Heart left ventricle (tissue), 16 donors: ENCODE results near the gene BMP2K. TPM values are rescaled to one million over a fixed set of nuclear protein-coding genes. Genes with fewer than 3 reads are reported as not detected.

Experiments
- ATAC-seq, 4 donors: fragments of 200-7000 bp; cut with Tn5 transposase; one replicate each; pipeline ENCODE4 v1.9.1; 2020 to 2022; ENCODE audit warnings: moderate library complexity in 4 of 4, mild to moderate bottlenecking in 3 of 4, moderate number of reproducible peaks in 1 of 4
- DNase-seq, 5 donors: peaks; one replicate each; pipeline ENCODE4 v3.0.0-alpha.2; 2020
- H3K27ac ChIP-seq, 12 donors: fragments of 200-600 bp; sonication (generic) in 4 of 12; one replicate each; pipeline versions ENCODE4 v1.5.0 to v1.8.0; 2016 to 2022; ENCODE audit warnings: mild to moderate bottlenecking in 2 of 12
- H3K27me3 ChIP-seq, 9 donors: fragments of 200-600 bp; sonication (generic) in 2 of 9; one replicate each; pipeline versions ENCODE4 v1.5.1 to v1.8.0; 2016 to 2022; ENCODE audit warnings: mild to moderate bottlenecking in 3 of 9
- H3K36me3 ChIP-seq, 9 donors: fragments of 200-600 bp; sonication (generic) in 2 of 9; one replicate each; pipeline versions ENCODE4 v1.5.0 to v1.8.0; 2018 to 2022; ENCODE audit warnings: mild to moderate bottlenecking in 2 of 9
- H3K4me1 ChIP-seq, 12 donors: fragments of 200-600 bp; sonication (generic) in 4 of 12; one replicate each; pipeline versions ENCODE4 v1.5.0 to v1.8.0; 2016 to 2022; ENCODE audit warnings: mild to moderate bottlenecking in 3 of 12
- H3K4me3 ChIP-seq, 12 donors: fragments of 200-600 bp; sonication (generic) in 4 of 12; one replicate each; pipeline versions ENCODE4 v1.5.0 to v1.8.0; 2017 to 2022; ENCODE audit warnings: mild to moderate bottlenecking in 9 of 12, moderate library complexity in 4 of 12
- H3K9me3 ChIP-seq, 12 donors: fragments of 200-600 bp; sonication (generic) in 4 of 12; one replicate each; pipeline versions ENCODE4 v1.5.0 to v1.8.0; 2016 to 2022; ENCODE audit warnings: mild to moderate bottlenecking in 1 of 12
- POLR2A ChIP-seq, 2 donors: fragments of 450-650 bp; IDR thresholded peaks; one replicate each; pipeline ENCODE4 v1.6.1; 2017; ENCODE audit warnings: antibody characterized with exemption in 2 of 2, mild to moderate bottlenecking in 2 of 2, moderate library complexity in 2 of 2
- WGBS, 4 donors: extraction: QIAGEN DNeasy Blood & Tissue Kit in 2 of 4; methylation state at CpG; one replicate each; pipeline versions ENCODE4 v1.1.5 to v1.1.7; 2013 to 2018; 5-methylcytosine and 5-hydroxymethylcytosine counted together
- intact Hi-C, 10 donors: fragments of 100-400 bp; cut with DNase I; formaldehyde crosslinking; loops; one replicate each; pipeline versions ENCODE4 v1.11.1 to v1.14.2; 2022
- polyA plus RNA-seq, 2 donors: library from polyadenylated mRNA; stranded (reverse); fragments of 200-250 nt; gene quantifications; one replicate each; pipeline ENCODE4 v1.2.3, GENCODE V29; 2013
- total RNA-seq, 9 donors: library from RNA; depleted of rRNA in 2 of 9; stranded (reverse); fragments of >200 nt in 2 of 9; fragmentation: NEBNext Ultra II Directional in 3 of 9; extraction: Animal tissue kit (Norgen Biotek cat#: 25700) in 3 of 9; gene quantifications; one replicate each; pipeline versions ENCODE4 v1.1.0 to v1.2.4, GENCODE V29; 2016 to 2023
- TF ChIP-seq, protein P1 (sequence below), 12 donors: fragments of 200-600 bp; sonication (generic) in 4 of 12; IDR thresholded peaks; one replicate each; pipeline versions ENCODE4 v1.5.0 to v1.8.0; 2018 to 2022; ENCODE audit warnings: antibody characterized with exemption in 12 of 12, mild to moderate bottlenecking in 5 of 12
- donor health status: ischemic (EF 13 %, LVEDD 7.1; RV severe dilation, severe dysfunction).
- donor health status: healthy with polysubstance abuse.
- donor health status: DM: no; HTN: yes; CAD: no.
- donor health status: DM: no; HTN: no; CAD: no.
- donor health status: ischemic (EF 25% LVEDD 6.9; RV normal size, moderate dysfunction).
- donor health status: ischemic (EF 25% LVEDD 5.7; RV mildly dilated, moderate dysfunction).
- donor health status: healthy.
- donor health status: DM: yes; HTN: yes; CAD: no.
- donor health status: ischemic (EF 35%, LVEDD 5.7; RV mildly dilated, moderate dysfunction).
- donor health status: nonischemic (EF 11% LVEDD 7.7; RV severe dilation, severe dysfunction).
- donor health status: DM: yes; HTN: yes; CAD: no.
- donor health status: PGD.
- donor health status: ischemic (EF 29% LVEDD 5.4; RV normal size, mild dysfunction).
- donor health status: nonischemic (EF 23%, LVEDD 6.1; RV moderate dilation, normal function).

Gene BMP2K
- total and polyA plus RNA-seq, 11 donors = 5.4 to 65.7 (median 21.6) TPM

DNA sequence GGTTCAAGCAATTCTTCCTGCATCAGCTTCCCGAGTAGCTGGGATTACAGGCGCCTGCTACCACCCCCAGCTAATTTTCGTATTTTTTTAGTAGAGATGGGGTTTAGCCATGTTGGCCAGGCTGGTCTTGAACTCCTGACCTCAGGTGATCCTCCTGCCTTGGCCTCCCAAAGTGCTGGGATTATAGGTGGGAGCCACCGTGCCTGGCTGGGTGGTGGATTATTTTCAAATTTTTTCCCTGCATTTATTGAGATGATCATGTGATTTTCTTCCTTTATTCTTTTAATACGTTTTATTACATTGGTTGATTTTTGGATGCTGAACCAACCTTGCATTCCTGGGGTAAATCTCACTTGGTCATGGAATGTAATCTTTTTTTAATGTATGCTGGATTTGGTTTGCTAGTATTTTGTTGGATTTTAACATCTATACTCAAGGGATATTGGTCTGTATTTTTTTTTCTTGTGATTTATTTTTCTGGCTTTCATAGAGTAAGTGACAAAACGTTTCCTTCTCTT, 30.9 kb downstream of the BMP2K start:
- 91 to 95% (median 94%) methylated on average over 6 of the region's 6 CpGs for WGBS, 4 donors
- TF ChIP-seq POLR2A (IDR thresholded peaks at IDR 0.05) = no peak
- Histone ChIP-seq H3K4me3 (no peak overlapping the region), H3K4me1 (peaks cover 0 to 21% (median 2%) of the 10 kb centered on the region in 12 donors), H3K27ac (no peak overlapping the region), H3K9me3 (peaks cover 0 to 45% (median 8%) of the 10 kb centered on the region in 12 donors), H3K36me3 (no peaks in the 10 kb centered on the region), H3K27me3 (no peaks in the 10 kb centered on the region)
- DNase-seq (no peak), ATAC-seq (no peak)
- intact Hi-C loops = no loop called here

GRCh38 chr4:78809295-78809694, 33.1 kb downstream of the BMP2K start:
- TF ChIP-seq, protein P1, sequence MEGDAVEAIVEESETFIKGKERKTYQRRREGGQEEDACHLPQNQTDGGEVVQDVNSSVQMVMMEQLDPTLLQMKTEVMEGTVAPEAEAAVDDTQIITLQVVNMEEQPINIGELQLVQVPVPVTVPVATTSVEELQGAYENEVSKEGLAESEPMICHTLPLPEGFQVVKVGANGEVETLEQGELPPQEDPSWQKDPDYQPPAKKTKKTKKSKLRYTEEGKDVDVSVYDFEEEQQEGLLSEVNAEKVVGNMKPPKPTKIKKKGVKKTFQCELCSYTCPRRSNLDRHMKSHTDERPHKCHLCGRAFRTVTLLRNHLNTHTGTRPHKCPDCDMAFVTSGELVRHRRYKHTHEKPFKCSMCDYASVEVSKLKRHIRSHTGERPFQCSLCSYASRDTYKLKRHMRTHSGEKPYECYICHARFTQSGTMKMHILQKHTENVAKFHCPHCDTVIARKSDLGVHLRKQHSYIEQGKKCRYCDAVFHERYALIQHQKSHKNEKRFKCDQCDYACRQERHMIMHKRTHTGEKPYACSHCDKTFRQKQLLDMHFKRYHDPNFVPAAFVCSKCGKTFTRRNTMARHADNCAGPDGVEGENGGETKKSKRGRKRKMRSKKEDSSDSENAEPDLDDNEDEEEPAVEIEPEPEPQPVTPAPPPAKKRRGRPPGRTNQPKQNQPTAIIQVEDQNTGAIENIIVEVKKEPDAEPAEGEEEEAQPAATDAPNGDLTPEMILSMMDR (IDR thresholded peaks at IDR 0.05) = no peak
- TF ChIP-seq POLR2A (IDR thresholded peaks at IDR 0.05) = no peak
- DNase-seq = no peak
- intact Hi-C loops = no loop called here
- Histone ChIP-seq H3K36me3 (no peaks in the 10 kb centered on the region), H3K27ac (no peak overlapping the region), H3K9me3 (peaks cover 0 to 36% (median 8%) of the 10 kb centered on the region in 12 donors), H3K4me3 (no peak overlapping the region), H3K4me1 (peaks cover 0 to 23% (median 2%) of the 10 kb centered on the region in 12 donors), H3K27me3 (no peaks in the 10 kb centered on the region)
- ATAC-seq = no peak
- 64 to 81% (median 67%) methylated on average over 2 of the region's 2 CpGs for WGBS, 4 donors

DNA sequence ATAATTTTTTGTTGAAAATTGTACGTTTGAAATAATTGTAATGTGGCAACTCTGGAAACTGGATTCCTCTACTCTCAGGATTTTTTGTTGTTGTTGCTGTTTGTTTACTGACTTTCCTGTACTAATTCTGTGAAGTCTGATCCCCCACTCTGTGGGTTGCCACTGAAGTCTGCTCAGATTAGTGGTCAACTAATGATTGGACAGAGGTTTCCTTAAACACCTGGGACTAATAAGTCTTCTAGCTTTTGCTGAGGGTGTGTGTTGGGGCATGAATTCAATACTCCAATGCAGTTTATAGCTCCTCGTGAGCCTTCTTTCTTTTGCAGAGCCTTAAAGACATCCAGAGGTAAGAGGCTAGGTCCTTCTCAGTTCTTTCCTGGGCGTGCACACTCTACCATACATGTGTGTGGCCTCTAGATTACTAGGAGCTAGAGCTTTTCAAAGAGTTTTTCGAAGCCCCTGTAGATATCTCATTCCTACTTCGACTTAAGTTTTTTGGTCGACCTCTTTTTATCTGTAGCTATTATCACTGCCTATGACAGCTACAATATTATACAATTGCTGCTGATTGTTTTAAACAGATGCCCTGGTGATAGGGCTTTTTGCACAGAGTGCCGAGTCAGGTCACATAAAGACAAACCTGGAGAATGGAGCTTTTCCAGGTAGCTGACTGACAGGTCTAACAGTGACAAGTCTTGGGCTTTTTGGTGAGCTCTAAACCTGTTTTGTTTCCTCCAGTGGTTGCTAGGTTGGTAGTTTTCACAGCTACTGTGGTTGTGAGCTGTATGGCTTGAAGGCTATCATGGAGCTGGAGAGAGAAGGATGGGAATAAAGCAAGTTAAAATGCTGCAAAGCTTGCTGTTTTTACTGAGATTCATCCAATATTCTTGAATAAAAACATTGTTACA, 34.0 kb downstream of the BMP2K start:
- DNase-seq (no peak), ATAC-seq (peak in 2 of 4 donors; percentile 46 to 47)
- Histone ChIP-seq H3K4me1 (peaks cover 0 to 20% (median 2%) of the 10 kb centered on the region in 12 donors), H3K27me3 (no peaks in the 10 kb centered on the region), H3K36me3 (no peaks in the 10 kb centered on the region), H3K9me3 (peaks cover 0 to 29% (median 8%) of the 10 kb centered on the region in 12 donors), H3K4me3 (no peak overlapping the region), H3K27ac (no peak overlapping the region)
- TF ChIP-seq, protein P1 (IDR thresholded peaks at IDR 0.05) = no peak
- no peak for TF ChIP-seq POLR2A (IDR thresholded peaks at IDR 0.05)
- intact Hi-C loops = no loop called here
- 79 to 86% (median 81%) methylated on average over 7 of the region's 7 CpGs for WGBS, 4 donors

- Histone ChIP-seq H3K36me3 (no peaks in the 10 kb centered on the region), H3K27me3 (no peaks in the 10 kb centered on the region), H3K27ac (no peak overlapping the region), H3K9me3 (peaks cover 0 to 20% (median 6%) of the 10 kb centered on the region in 12 donors), H3K4me1 (peaks cover 0 to 20% (median 2%) of the 10 kb centered on the region in 12 donors), H3K4me3 (no peak overlapping the region)
- ATAC-seq = no peak
- no peak for DNase-seq
- intact Hi-C loops = no loop called here
- TF ChIP-seq, protein P1 (IDR thresholded peaks at IDR 0.05) = no peak
- no peak for TF ChIP-seq POLR2A (IDR thresholded peaks at IDR 0.05)
- 74 to 87% (median 79%) methylated on average over 2 of the region's 2 CpGs for WGBS, 4 donors
These were observed 34.9 kb downstream of the BMP2K start for GRCh38 chr4:78811034-78811433.
